ENCODE data around the gene DMPK.

DNA sequence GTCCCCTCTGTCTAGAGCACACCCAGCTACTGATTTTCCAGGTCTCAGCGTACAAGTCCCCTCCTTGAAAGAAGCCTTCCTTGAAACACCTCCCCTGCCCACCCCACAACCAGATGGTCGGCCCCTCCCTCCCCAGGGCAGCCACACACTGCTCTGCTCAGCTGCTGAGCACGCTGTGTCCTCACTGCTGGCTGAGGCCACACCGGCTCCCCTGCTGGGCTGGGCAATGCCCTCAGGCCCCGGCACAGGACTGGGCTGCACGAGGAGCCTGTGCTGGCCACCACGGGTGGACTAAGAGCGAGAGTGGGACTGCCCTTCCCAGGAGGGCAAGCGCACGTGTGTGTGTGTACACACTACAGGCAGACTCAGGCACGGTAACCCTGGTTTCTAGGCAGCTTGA lies 44.6 kb upstream of the DMPK start:
- TF ChIP-seq POLR2A (IDR thresholded peaks at IDR 0.05), result no peak
- TF ChIP-seq, protein P1, sequence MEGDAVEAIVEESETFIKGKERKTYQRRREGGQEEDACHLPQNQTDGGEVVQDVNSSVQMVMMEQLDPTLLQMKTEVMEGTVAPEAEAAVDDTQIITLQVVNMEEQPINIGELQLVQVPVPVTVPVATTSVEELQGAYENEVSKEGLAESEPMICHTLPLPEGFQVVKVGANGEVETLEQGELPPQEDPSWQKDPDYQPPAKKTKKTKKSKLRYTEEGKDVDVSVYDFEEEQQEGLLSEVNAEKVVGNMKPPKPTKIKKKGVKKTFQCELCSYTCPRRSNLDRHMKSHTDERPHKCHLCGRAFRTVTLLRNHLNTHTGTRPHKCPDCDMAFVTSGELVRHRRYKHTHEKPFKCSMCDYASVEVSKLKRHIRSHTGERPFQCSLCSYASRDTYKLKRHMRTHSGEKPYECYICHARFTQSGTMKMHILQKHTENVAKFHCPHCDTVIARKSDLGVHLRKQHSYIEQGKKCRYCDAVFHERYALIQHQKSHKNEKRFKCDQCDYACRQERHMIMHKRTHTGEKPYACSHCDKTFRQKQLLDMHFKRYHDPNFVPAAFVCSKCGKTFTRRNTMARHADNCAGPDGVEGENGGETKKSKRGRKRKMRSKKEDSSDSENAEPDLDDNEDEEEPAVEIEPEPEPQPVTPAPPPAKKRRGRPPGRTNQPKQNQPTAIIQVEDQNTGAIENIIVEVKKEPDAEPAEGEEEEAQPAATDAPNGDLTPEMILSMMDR (IDR thresholded peaks at IDR 0.05), result no peak
- no peak for TF ChIP-seq POLR2AphosphoS5 (IDR thresholded peaks at IDR 0.05)

Measured in breast epithelium (tissue), 3 donors.